Measurements from ENCODE around the gene ARHGAP26.

The ARHGAP26 gene

GRCh38 chr5:142794537-142794936 lies 24.4 kb downstream of the ARHGAP26 start:
- DNase-seq (ENCODE audit: low read depth), result no peak
- no peak for TF ChIP-seq CTCF (IDR thresholded peaks at IDR 0.05; ENCODE audit: low read length, missing control alignments)
- no peak overlapping the region for H3K4me3 ChIP-seq (replicated peaks; ENCODE audit: low read depth, low read length)

- DNase-seq (ENCODE audit: low read depth), result no peak
- H3K4me3 ChIP-seq (replicated peaks; ENCODE audit: low read depth, low read length), result no peak overlapping the region
- TF ChIP-seq CTCF (IDR thresholded peaks at IDR 0.05; ENCODE audit: low read length, missing control alignments), result no peak
These were observed 25.1 kb downstream of the ARHGAP26 start for GRCh38 chr5:142795251-142795650.

- no peak overlapping the region for H3K4me3 ChIP-seq (replicated peaks; ENCODE audit: low read depth, low read length)
- DNase-seq (ENCODE audit: low read depth), result no peak
- no peak for TF ChIP-seq CTCF (IDR thresholded peaks at IDR 0.05; ENCODE audit: low read length, missing control alignments)
These were observed 26.4 kb downstream of the ARHGAP26 start for GRCh38 chr5:142796492-142797109.

GRCh38 chr5:142797420-142797819 lies 27.2 kb downstream of the ARHGAP26 start:
- TF ChIP-seq CTCF (IDR thresholded peaks at IDR 0.05; ENCODE audit: low read length, missing control alignments), result no peak
- no peak overlapping the region for H3K4me3 ChIP-seq (replicated peaks; ENCODE audit: low read depth, low read length)
- no peak for DNase-seq (ENCODE audit: low read depth)

GRCh38 chr5:142798099-142798770 lies 28.1 kb downstream of the ARHGAP26 start:
- no peak overlapping the region for H3K4me3 ChIP-seq (replicated peaks; ENCODE audit: low read depth, low read length)
- no peak for DNase-seq (ENCODE audit: low read depth)
- no peak for TF ChIP-seq CTCF (IDR thresholded peaks at IDR 0.05; ENCODE audit: low read length, missing control alignments)

GRCh38 chr5:142800776-142801494 lies 30.8 kb downstream of the ARHGAP26 start:
- no peak for DNase-seq (ENCODE audit: low read depth)
- no peak overlapping the region for H3K4me3 ChIP-seq (replicated peaks; ENCODE audit: low read depth, low read length)
- TF ChIP-seq CTCF (IDR thresholded peaks at IDR 0.05; ENCODE audit: low read length, missing control alignments), result no peak

Measured in fibroblast of pulmonary artery (primary cell).